ENCODE results near the gene RERE.
"Not testable (repeated sequence)": the region's sequence is repeated elsewhere in the genome, so short reads cannot be mapped to it uniquely, and the experiment has no call there.

DNA sequence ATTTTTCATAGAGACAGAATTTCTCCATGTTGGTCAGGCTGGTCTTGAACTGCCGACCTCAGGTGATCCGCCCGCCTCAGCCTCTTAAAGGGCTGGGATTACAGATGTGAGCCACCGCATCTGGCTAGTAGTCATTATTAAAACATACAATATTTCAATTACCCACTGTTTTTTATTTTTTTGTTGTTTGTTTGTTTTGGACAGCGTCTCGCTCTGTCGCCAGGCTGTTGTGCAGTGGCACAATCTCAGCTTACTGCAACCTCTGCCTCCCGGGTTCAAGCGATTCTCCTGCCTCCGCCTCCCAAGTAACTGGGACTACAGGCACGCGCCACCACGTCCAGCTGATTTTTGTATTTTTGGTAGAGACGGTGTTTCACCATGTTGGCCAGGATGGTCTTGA is 90.1 kb downstream of the RERE start:
- not testable (repeated sequence) for TF ChIP-seq CTCF, EP300 (IDR thresholded peaks at IDR 0.05)
